Gastroesophageal sphincter (tissue), 4 donors: ENCODE measurements around the gene PRR23A. TPM values are rescaled to one million over a fixed set of nuclear protein-coding genes. Genes with fewer than 3 reads are reported as not detected.
"Not testable (repeated sequence)": the region's sequence is repeated elsewhere in the genome, so short reads cannot be mapped to it uniquely, and the experiment has no call there.

Source experiments
- ATAC-seq: fragments of 150-250 bp; one replicate; pipeline ENCODE4 v1.9.1; 2016; ENCODE audit warnings: mild to moderate bottlenecking, moderate library complexity
- H3K27ac ChIP-seq, 4 donors: fragments of 200-600 bp; sonication (generic) in 3 of 4; 1 replicate in 3 of 4; 2 replicates in 1 of 4; pipeline ENCODE4 v1.5.1; 2016 to 2019
- H3K27me3 ChIP-seq: fragments of 200-600 bp; sonication (generic); one replicate; pipeline ENCODE4 v1.5.1; 2019
- H3K36me3 ChIP-seq, 2 donors: fragments of 200-600 bp; sonication (generic); one replicate each; pipeline ENCODE4 v1.5.1; 2019; ENCODE audit warnings: control low read depth in 1 of 2
- H3K4me1 ChIP-seq, 3 donors: fragments of 200-600 bp; sonication (generic); 1 replicate in 2 of 3; 2 replicates in 1 of 3; pipeline ENCODE4 v1.5.1; 2016 to 2019; ENCODE audit warnings: control low read depth in 2 of 3
- H3K4me3 ChIP-seq, 2 donors: fragments of 200-600 bp; sonication (generic); one replicate each; pipeline ENCODE4 v1.5.1; 2019; ENCODE audit warnings: mild to moderate bottlenecking in 1 of 2, moderate library complexity in 1 of 2
- H3K9me3 ChIP-seq, 3 donors: fragments of 200-600 bp; sonication (generic); one replicate each; pipeline ENCODE4 v1.5.1; 2017 to 2019; ENCODE audit warnings: control low read depth in 2 of 3
- EP300 ChIP-seq: sonication (generic); formaldehyde crosslinking; IDR thresholded peaks from one replicate; pipeline ENCODE4 v1.6.1; 2017; ENCODE audit warnings: antibody characterized with exemption, mild to moderate bottlenecking
- POLR2A ChIP-seq, 2 donors: fragments of 450-650 bp; IDR thresholded peaks; one replicate each; pipeline ENCODE4 v1.6.1; 2017; ENCODE audit warnings: antibody characterized with exemption in 2 of 2, mild to moderate bottlenecking in 2 of 2, moderate library complexity in 1 of 2
- POLR2AphosphoS5 ChIP-seq: sonication (generic); formaldehyde crosslinking; IDR thresholded peaks from one replicate; pipeline ENCODE4 v1.6.1; 2017; ENCODE audit warnings: antibody characterized with exemption
- WGBS, 2 donors: methylation state at CpG; one replicate each; pipeline ENCODE4 v1.1.5; 2018; ENCODE audit warnings: low coverage in 1 of 2; 5-methylcytosine and 5-hydroxymethylcytosine counted together
- total RNA-seq, 4 donors: library from RNA; depleted of rRNA; stranded (reverse); fragments of >200 nt; gene quantifications; one replicate each; pipeline ENCODE4 v1.1.0, GENCODE V29; 2016
- TF ChIP-seq, protein P1 (sequence below), 4 experiments: fragments of 200-600 bp in 2 of 4; fragments of 450-650 bp in 2 of 4; sonication (generic) in 1 of 4; IDR thresholded peaks; one replicate each; pipeline ENCODE4 v1.5.1; 2017 to 2019; ENCODE audit warnings: antibody characterized with exemption in 4 of 4, mild to moderate bottlenecking in 2 of 4, moderate library complexity in 2 of 4

The PRR23A gene
- total RNA-seq, 4 donors from 2014 or later: not detected

DNA sequence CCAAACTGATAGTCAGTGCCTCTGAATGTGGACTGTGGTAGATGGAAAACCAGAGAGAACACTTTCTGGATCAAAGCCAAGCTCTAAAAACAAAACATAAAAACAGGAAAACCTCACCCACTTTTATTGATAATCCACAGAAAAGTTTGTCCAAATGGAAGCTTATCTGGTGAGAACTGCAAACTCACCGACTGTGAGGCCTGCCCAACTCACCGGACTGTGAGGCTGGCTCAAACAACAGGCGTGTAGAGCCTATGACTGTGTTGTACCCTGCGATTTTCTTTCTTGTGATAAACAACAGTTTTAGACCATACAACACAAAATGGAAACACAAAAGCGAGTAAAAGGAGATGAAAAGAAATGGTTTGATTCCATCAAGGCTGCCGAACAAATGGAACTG, 31.4 kb upstream of the PRR23A start:
- Histone ChIP-seq H3K9me3 (peaks cover 0 to 7% (median 0%) of the 10 kb centered on the region in 3 donors), H3K27ac (no peak overlapping the region), H3K4me1 (no peaks in the 10 kb centered on the region), H3K4me3 (no peak overlapping the region), H3K27me3 (no peaks in the 10 kb centered on the region), H3K36me3 (no peaks in the 10 kb centered on the region)
- TF ChIP-seq POLR2AphosphoS5 (no peak), POLR2A (IDR thresholded peaks at IDR 0.05) (no peak), EP300 (no peak)
- TF ChIP-seq, protein P1, sequence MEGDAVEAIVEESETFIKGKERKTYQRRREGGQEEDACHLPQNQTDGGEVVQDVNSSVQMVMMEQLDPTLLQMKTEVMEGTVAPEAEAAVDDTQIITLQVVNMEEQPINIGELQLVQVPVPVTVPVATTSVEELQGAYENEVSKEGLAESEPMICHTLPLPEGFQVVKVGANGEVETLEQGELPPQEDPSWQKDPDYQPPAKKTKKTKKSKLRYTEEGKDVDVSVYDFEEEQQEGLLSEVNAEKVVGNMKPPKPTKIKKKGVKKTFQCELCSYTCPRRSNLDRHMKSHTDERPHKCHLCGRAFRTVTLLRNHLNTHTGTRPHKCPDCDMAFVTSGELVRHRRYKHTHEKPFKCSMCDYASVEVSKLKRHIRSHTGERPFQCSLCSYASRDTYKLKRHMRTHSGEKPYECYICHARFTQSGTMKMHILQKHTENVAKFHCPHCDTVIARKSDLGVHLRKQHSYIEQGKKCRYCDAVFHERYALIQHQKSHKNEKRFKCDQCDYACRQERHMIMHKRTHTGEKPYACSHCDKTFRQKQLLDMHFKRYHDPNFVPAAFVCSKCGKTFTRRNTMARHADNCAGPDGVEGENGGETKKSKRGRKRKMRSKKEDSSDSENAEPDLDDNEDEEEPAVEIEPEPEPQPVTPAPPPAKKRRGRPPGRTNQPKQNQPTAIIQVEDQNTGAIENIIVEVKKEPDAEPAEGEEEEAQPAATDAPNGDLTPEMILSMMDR (IDR thresholded peaks at IDR 0.05): no peak
- WGBS, 2 donors: 79 to 86% methylated on average over 6 of the region's 6 CpGs
- ATAC-seq: no peak

DNA sequence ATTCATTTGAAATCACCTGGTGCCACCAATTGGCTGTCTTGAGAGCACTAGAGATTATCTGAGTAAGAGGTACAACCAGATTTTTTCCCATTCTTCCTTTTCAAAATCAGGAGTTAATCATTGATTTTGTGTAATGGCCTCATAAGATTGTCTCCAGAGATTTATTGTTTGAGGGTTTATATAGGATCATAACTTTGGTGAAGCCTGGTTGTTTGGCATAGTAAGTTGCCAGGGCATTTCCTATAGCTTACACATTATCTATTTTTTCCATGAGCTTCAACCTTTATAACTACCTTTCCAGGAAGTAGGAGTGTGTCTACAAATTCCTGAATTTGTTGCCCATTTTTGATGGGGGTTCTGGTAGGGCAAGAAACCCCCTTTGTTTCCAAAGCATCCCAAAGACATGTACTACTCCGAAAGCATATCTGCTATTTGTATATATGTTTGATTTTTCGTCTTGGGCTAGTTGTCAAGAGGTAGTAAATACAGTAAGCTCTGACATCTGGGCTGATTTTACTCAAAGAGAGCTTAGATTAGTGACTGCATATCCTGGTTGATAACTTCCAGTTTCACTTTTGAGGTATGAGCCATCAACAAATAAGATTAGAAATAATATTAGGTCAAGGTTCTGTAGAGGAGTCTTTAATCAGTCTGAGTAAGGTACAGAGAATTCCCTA, 26.4 kb upstream of the PRR23A start:
- TF ChIP-seq POLR2AphosphoS5 (no peak), POLR2A (IDR thresholded peaks at IDR 0.05) (no peak), EP300 (no peak)
- TF ChIP-seq, protein P1 (IDR thresholded peaks at IDR 0.05): no peak
- Histone ChIP-seq H3K4me1 (no peaks in the 10 kb centered on the region), H3K27ac (no peak overlapping the region), H3K36me3 (no peaks in the 10 kb centered on the region), H3K27me3 (no peaks in the 10 kb centered on the region), H3K9me3 (peaks cover 0 to 54% (median 0%) of the 10 kb centered on the region in 3 donors), H3K4me3 (no peak overlapping the region)
- 55 to 69% methylated on average over 2 of the region's 2 CpGs for WGBS, 2 donors
- ATAC-seq: no peak

DNA sequence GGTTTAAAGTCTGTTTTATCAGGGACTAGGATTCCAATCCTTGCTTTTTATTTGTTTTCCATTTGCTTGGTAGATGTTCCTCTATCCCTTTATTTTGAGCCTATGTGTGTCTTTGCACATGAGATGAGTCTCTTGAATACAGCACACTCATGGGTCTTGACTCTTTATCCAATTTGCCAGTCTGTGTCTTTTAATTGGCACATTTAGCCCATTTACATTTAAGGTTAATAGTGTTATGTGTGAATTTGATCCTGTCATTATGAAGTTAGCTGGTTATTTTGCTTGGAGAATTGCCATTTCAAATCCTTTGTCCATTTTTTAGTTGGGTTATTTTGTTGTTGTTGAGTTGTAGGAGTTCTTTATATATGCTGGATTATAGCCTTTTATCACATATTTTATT, 24.5 kb upstream of the PRR23A start:
- peaks cover 0 to 54% (median 0%) of the 10 kb centered on the region in 3 donors for H3K9me3 ChIP-seq
- not testable (repeated sequence) for H3K4me3 ChIP-seq, ATAC-seq, H3K27me3 ChIP-seq, H3K36me3 ChIP-seq, H3K27ac ChIP-seq, H3K4me1 ChIP-seq

DNA sequence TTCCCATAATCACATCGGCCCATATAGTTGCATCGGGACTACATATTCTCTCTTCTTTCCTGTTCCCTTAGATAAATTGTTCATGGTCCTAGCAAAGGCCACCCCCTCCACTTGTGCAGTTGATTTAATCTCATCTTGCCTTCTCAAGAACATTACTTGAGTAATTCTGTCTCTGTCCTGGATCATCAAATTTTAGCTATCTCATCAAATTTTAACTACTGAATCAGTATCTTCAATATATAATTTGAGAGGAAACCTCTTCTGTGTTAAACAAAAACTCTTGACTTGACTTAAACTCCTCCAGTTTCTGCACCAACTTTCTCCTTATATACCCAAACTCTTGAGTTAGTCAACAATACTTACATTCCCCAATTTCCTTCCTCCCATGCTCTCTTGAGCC, 18.9 kb upstream of the PRR23A start:
- no peaks in the 10 kb centered on the region for H3K4me1 ChIP-seq
- H3K27me3 ChIP-seq: peaks cover 9% of the 10 kb centered on the region
- H3K27ac ChIP-seq: no peak overlapping the region
- TF ChIP-seq, protein P1 (IDR thresholded peaks at IDR 0.05): no peak
- no peak for TF ChIP-seq POLR2AphosphoS5
- TF ChIP-seq EP300: no peak
- no peak for TF ChIP-seq POLR2A (IDR thresholded peaks at IDR 0.05)
- no peak for ATAC-seq
- peaks cover 0 to 35% (median 0%) of the 10 kb centered on the region in 3 donors for H3K9me3 ChIP-seq
- H3K36me3 ChIP-seq: no peaks in the 10 kb centered on the region
- no peak overlapping the region for H3K4me3 ChIP-seq
- 77 to 95% methylated on average over 2 of the region's 2 CpGs for WGBS, 2 donors

DNA sequence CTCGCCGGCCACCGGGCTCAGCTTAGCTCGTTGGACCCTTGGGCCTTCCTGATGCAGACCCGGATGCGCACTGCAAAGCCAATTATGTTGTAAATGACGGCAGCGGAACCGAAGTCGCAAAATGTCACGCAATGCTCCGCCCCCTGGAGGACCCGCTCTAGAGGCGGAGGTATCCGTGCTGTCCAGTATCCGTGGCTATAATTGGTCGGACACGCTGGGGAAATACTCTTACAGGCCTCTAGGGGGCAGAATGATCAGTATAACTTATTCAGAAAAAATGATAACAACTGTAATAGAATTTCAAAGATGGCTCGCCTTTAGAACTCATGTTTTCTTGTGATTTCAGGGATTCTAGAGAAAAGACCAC, 14.8 kb upstream of the PRR23A start, which contains the start of gene PRR23B:
Gene PRR23B, minus strand, starts transcription at position 59 of the 367 bp plus-strand sequence. CDS start 265 bp downstream, outside the sequence.
- H3K4me3 ChIP-seq: no peak within 1 kb of the TSS
- peaks cover 9% of the 10 kb centered on the region for H3K27me3 ChIP-seq
- no peaks in the 10 kb centered on the region for H3K4me1 ChIP-seq
- no peak for ATAC-seq
- WGBS, 2 donors: 51 to 55% methylated on average over 8 to 11 of the region's 19 CpGs
- TF ChIP-seq EP300 (no peak), POLR2AphosphoS5 (no peak), POLR2A (IDR thresholded peaks at IDR 0.05) (no peak)
- TF ChIP-seq, protein P1 (IDR thresholded peaks at IDR 0.05): no peak
- H3K36me3 ChIP-seq: no peaks in the 10 kb centered on the region
- peaks cover 0 to 21% (median 0%) of the 10 kb centered on the region in 3 donors for H3K9me3 ChIP-seq
- H3K27ac ChIP-seq: no peak within 1 kb of the TSS
